Small intestine (tissue), 7 donors: Measurements from ENCODE around the gene EEF1A1. TPM values are rescaled to one million over a fixed set of nuclear protein-coding genes. Genes with fewer than 3 reads are reported as not detected.
"Not testable (repeated sequence)": the region's sequence is repeated elsewhere in the genome, so short reads cannot be mapped to it uniquely, and the experiment has no call there.

Experiments used
- DNase-seq, 2 donors: peaks; one replicate each; pipeline versions ENCODE4 v3.0.0 to v3.0.0-alpha.2; 2013
- FAIRE-seq: peaks from 2 replicates; lab custom pipeline; 2012; peaks lifted over from hg19 to GRCh38; lab: Jason Lieb, UNC
- H3K27ac ChIP-seq, 3 donors: one replicate each; pipeline ENCODE4 v1.5.1; 2013; ENCODE audit warnings: low read length in 2 of 3, mild to moderate bottlenecking in 2 of 3, control low read depth in 1 of 3, inconsistent platforms in 1 of 3, low read depth in 1 of 3, moderate library complexity in 1 of 3
- H3K27me3 ChIP-seq, 3 donors: one replicate each; pipeline ENCODE4 v1.6.1; 2013; ENCODE audit warnings: low read length in 3 of 3, inconsistent platforms in 1 of 3; ENCODE audit not compliant: control insufficient read depth in 3 of 3, insufficient read depth in 3 of 3
- H3K36me3 ChIP-seq, 3 donors: one replicate each; pipeline ENCODE4 v1.6.1; 2013; ENCODE audit warnings: low read length in 3 of 3, inconsistent platforms in 1 of 3, low read depth in 1 of 3, mild to moderate bottlenecking in 1 of 3, moderate library complexity in 1 of 3; ENCODE audit not compliant: control insufficient read depth in 3 of 3, insufficient read depth in 2 of 3
- H3K4me1 ChIP-seq, 3 donors: one replicate each; pipeline ENCODE4 v1.6.1; 2013; ENCODE audit warnings: low read length in 2 of 3, inconsistent platforms in 1 of 3, low read depth in 1 of 3, mild to moderate bottlenecking in 1 of 3, moderate library complexity in 1 of 3; ENCODE audit not compliant: control insufficient read depth in 3 of 3, insufficient read depth in 2 of 3
- H3K4me3 ChIP-seq, 3 donors: one replicate each; pipeline ENCODE4 v1.5.1; 2013; ENCODE audit warnings: low read length in 3 of 3, control low read depth in 1 of 3, inconsistent platforms in 1 of 3, low read depth in 1 of 3, mild to moderate bottlenecking in 1 of 3, moderate library complexity in 1 of 3
- H3K9me3 ChIP-seq, 2 donors: one replicate each; pipeline ENCODE4 v1.6.1; 2013; ENCODE audit warnings: low read depth in 1 of 2, low read length in 1 of 2; ENCODE audit not compliant: control insufficient read depth in 2 of 2, insufficient read depth in 1 of 2
- WGBS, 3 donors: extraction: QIAGEN DNeasy Blood & Tissue Kit; methylation state at CpG; one replicate each; pipeline ENCODE4 v1.1.7; 2013; 5-methylcytosine and 5-hydroxymethylcytosine counted together
- polyA plus RNA-seq, 4 donors: library from polyadenylated mRNA; stranded (reverse) in 3 of 4; unstranded in 1 of 4; fragments of 200-250 nt in 3 of 4; fragments of 120-200 nt in 1 of 4; gene quantifications; one replicate each; pipeline versions ENCODE4 v1.2.1 to v1.2.3, GENCODE V29; 2013
- donor health status: healthy with polysubstance abuse.
- donor health status: control.
- donor health status: control.
- donor health status: Bipolar disorder and iron deficiency.
- donor health status: healthy.

EEF1A1 gene
- polyA plus RNA-seq, 4 donors = 6,538 to 18,065 (median 11,106) TPM

- no peak overlapping the region for H3K4me3 ChIP-seq
- H3K27ac ChIP-seq = no peak overlapping the region
- H3K36me3 ChIP-seq = no peaks in the 10 kb centered on the region
- H3K27me3 ChIP-seq = no peaks in the 10 kb centered on the region
- FAIRE-seq (no peak), DNase-seq (no peak)
- H3K9me3 ChIP-seq = no peaks in the 10 kb centered on the region
- H3K4me1 ChIP-seq = peaks cover 0 to 11% (median 0%) of the 10 kb centered on the region in 3 donors
- WGBS, 3 donors = 28 to 79% (median 63%) methylated on average over 2 of the region's 2 CpGs
Measured at GRCh38 chr6:73562558-73562957, 41.7 kb upstream of the EEF1A1 start.

DNA sequence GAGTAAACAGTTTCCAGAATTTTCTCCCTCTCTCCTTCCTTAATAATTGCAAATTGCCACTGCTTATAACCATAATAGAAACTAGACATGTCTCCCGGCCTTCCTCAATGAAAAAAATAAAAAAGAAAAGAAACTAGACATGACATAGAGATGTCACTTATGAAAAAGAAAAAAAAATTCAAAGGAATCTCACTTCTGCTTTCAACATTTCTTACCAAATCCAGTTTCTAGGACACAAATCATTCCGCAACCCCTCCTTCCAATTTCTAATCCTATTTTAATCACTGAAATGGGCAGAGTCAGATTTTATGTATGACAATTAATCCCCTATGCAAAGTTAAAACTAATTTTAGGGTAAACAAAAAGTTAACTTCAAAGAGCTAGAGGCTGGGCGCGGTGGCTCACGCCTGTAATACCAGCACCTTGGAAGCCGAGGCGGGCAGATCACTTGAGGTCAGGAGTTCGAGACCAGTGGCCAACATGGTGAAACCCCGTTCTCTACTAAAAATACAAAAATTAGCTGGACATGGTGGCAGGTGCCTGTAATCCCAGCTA lies 40.1 kb upstream of the EEF1A1 start:
- H3K36me3 ChIP-seq = no peaks in the 10 kb centered on the region
- H3K27ac ChIP-seq = no peak overlapping the region
- H3K9me3 ChIP-seq = no peaks in the 10 kb centered on the region
- FAIRE-seq (no peak), DNase-seq (no peak)
- no peaks in the 10 kb centered on the region for H3K27me3 ChIP-seq
- H3K4me1 ChIP-seq = no peaks in the 10 kb centered on the region
- 71 to 75% (median 72%) methylated on average over 9 of the region's 9 CpGs for WGBS, 3 donors
- no peak overlapping the region for H3K4me3 ChIP-seq

GRCh38 chr6:73560182-73560732 lies 39.4 kb upstream of the EEF1A1 start:
- FAIRE-seq = no peak
- H3K9me3 ChIP-seq = no peaks in the 10 kb centered on the region
- H3K4me3 ChIP-seq = no peak overlapping the region
- no peaks in the 10 kb centered on the region for H3K36me3 ChIP-seq
- no peak overlapping the region for H3K27ac ChIP-seq
- no peaks in the 10 kb centered on the region for H3K4me1 ChIP-seq
- DNase-seq = no peak
- WGBS, 3 donors = 56 to 60% (median 60%) methylated on average over 8 of the region's 8 CpGs
- H3K27me3 ChIP-seq = no peaks in the 10 kb centered on the region

- H3K4me1 ChIP-seq, H3K9me3 ChIP-seq, H3K4me3 ChIP-seq, H3K27ac ChIP-seq, H3K36me3 ChIP-seq, H3K27me3 ChIP-seq, DNase-seq, FAIRE-seq: not testable (repeated sequence)
- WGBS, 3 donors = 96 to 99% (median 97%) methylated on average over 8 to 12 of the region's 12 CpGs
Measured at GRCh38 chr6:73559399-73559794, 38.6 kb upstream of the EEF1A1 start.

- WGBS, 3 donors = 65 to 79% (median 69%) methylated on average over 4 of the region's 4 CpGs
- H3K27me3 ChIP-seq = no peaks in the 10 kb centered on the region
- no peaks in the 10 kb centered on the region for H3K4me1 ChIP-seq
- H3K9me3 ChIP-seq = no peaks in the 10 kb centered on the region
- no peak overlapping the region for H3K4me3 ChIP-seq
- FAIRE-seq = no peak
- no peak for DNase-seq
- H3K27ac ChIP-seq = no peak overlapping the region
- no peaks in the 10 kb centered on the region for H3K36me3 ChIP-seq
Measured at GRCh38 chr6:73558624-73559398, 38.0 kb upstream of the EEF1A1 start.

DNA sequence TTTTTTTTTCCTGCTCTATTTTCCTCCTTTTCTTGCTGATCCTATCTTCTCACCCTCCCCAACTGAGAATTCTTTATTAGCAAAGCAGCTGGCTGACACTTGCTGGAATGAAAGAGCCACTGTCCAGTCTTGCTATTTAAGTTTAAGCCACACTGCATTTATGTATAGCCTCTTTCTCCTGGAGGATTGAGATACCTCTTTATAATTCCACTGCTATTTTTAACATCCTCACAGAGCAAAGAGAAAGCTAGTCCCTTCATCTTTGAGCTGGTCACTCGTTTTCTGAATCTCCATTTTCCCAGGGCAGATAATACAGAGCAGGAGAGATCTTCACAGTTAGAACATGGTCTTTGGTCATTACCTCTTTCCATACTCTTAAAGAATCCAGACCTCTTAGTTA lies 36.0 kb upstream of the EEF1A1 start:
- FAIRE-seq = no peak
- H3K27me3 ChIP-seq = no peaks in the 10 kb centered on the region
- H3K27ac ChIP-seq = no peak overlapping the region
- no peak for DNase-seq
- no peaks in the 10 kb centered on the region for H3K36me3 ChIP-seq
- H3K9me3 ChIP-seq = no peaks in the 10 kb centered on the region
- no peak overlapping the region for H3K4me3 ChIP-seq
- 53 to 70% (median 60%) methylated on average over 1 of the region's 1 CpG for WGBS, 3 donors
- no peaks in the 10 kb centered on the region for H3K4me1 ChIP-seq

DNA sequence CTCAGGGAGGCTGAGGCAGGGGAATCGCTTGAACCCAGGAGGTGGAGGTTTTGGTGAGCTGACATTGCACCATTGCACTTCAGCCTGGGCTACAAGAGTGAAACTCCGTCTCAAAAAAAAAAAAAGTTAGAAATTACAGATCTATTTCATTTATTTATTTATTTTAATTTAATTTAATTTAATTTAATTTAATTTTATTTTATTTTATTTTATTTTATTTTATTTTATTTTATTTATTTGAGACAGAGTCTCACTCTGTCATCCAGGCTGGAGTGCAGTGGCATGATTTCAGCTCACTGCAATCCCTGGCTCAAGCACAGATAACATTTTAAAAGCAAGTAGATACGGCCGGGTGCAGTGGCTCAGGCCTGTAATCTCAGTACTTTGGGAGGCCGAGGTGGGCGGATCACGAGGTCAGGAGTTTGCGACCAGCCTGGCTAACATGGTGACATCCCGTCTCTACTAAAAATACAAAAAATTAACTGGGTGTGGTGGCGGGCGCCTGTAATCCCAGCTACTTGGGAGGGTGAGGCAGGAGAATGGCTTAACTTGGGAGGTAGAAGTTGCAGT lies 34.6 kb upstream of the EEF1A1 start:
- not testable (repeated sequence) for H3K27me3 ChIP-seq, FAIRE-seq, H3K4me1 ChIP-seq, H3K36me3 ChIP-seq, H3K27ac ChIP-seq, H3K9me3 ChIP-seq, DNase-seq, H3K4me3 ChIP-seq
- 87 to 96% (median 95%) methylated on average over 11 of the region's 11 CpGs for WGBS, 3 donors

GRCh38 chr6:73551115-73551514 lies 30.3 kb upstream of the EEF1A1 start:
- WGBS, 3 donors = 93 to 96% (median 93%) methylated on average over 4 of the region's 4 CpGs
- not testable (repeated sequence) for H3K36me3 ChIP-seq, FAIRE-seq, H3K4me3 ChIP-seq, H3K4me1 ChIP-seq, DNase-seq, H3K27ac ChIP-seq, H3K27me3 ChIP-seq, H3K9me3 ChIP-seq
